HCT116 (cell line): ENCODE measurements around the gene ABR.

Experiments used
- CBX3 ChIP-seq: IDR thresholded peaks from 2 replicates; pipeline ENCODE4 v1.6.1; 2012; ENCODE audit warnings: low read depth
- CEBPB ChIP-seq: IDR thresholded peaks from 2 replicates; pipeline ENCODE4 v1.6.1; 2012; ENCODE audit warnings: low read depth
- CTCF ChIP-seq, 3 experiments: fragments of 200-600 bp in 1 of 3; sonication (generic) in 1 of 3; IDR thresholded peaks in 2 of 3; conservative IDR thresholded peaks in 1 of 3; 2 replicates each; pipeline ENCODE4 v1.5.1; 2012 to 2017; ENCODE audit warnings: low read depth in 2 of 3, low read length in 2 of 3, antibody characterized with exemption in 1 of 3, borderline replicate concordance in 1 of 3, control low read depth in 1 of 3, mild to moderate bottlenecking in 1 of 3, mixed read lengths in 1 of 3, mixed run types in 1 of 3, moderate library complexity in 1 of 3; ENCODE audit not compliant: insufficient read depth in 1 of 3
- EZH2 ChIP-seq: fragments of 200-600 bp; sonication (generic); IDR thresholded peaks from 2 replicates; pipeline ENCODE4 v1.6.1; 2017; ENCODE audit warnings: antibody characterized with exemption, mixed run types
- POLR2A ChIP-seq: IDR thresholded peaks from 2 replicates; pipeline ENCODE4 v1.7.0; 2011; ENCODE audit warnings: borderline replicate concordance; ENCODE audit not compliant: insufficient read depth, insufficient read length; ENCODE audit errors: extremely low read depth
- POLR2AphosphoS5 ChIP-seq: IDR thresholded peaks from 2 replicates; pipeline ENCODE4 v1.6.1; 2011; ENCODE audit warnings: mild to moderate bottlenecking, low read depth, low read length, moderate library complexity
- RAD21 ChIP-seq: IDR thresholded peaks from 2 replicates; pipeline ENCODE4 v1.6.1; 2012; ENCODE audit warnings: low read depth, mild to moderate bottlenecking
- SIN3A ChIP-seq: IDR thresholded peaks from 2 replicates; pipeline ENCODE4 v1.6.1; 2012; ENCODE audit warnings: low read depth
- SP1 ChIP-seq: IDR thresholded peaks from 2 replicates; pipeline ENCODE4 v1.6.1; 2012; ENCODE audit warnings: low read depth
- SRF ChIP-seq: IDR thresholded peaks from 2 replicates; pipeline ENCODE4 v1.6.1; 2012; ENCODE audit warnings: low read depth
- YY1 ChIP-seq: IDR thresholded peaks from 2 replicates; pipeline ENCODE4 v1.6.1; 2011; ENCODE audit warnings: low read length, low read depth, moderate library complexity, mild to moderate bottlenecking; ENCODE audit not compliant: insufficient replicate concordance; ENCODE audit errors: extremely low read depth
- ZBTB33 ChIP-seq: IDR thresholded peaks from 2 replicates; pipeline ENCODE4 v1.6.1; 2011; ENCODE audit warnings: mild to moderate bottlenecking, low read length, moderate library complexity; ENCODE audit not compliant: insufficient replicate concordance; ENCODE audit errors: extremely low read depth
- TF ChIP-seq, protein P1 (sequence below): IDR thresholded peaks from 2 replicates; pipeline ENCODE4 v1.6.1; 2012
- TF ChIP-seq, protein P2 (sequence below): IDR thresholded peaks from 2 replicates; pipeline ENCODE4 v1.6.1; 2012; ENCODE audit warnings: low read depth

GRCh38 chr17:1067282-1067956 is 112.4 kb downstream of the ABR start:
- TF ChIP-seq SIN3A (no peak), POLR2A (no peak), YY1 (no peak), EZH2 (no peak), CTCF (IDR thresholded peaks at IDR 0.05 in 2 of 3, conservative IDR thresholded peaks at IDR 0.05 in 1 of 3; ENCODE audit: borderline replicate concordance in 1 of 3, insufficient read depth in 1 of 3, low read depth in 2 of 3, low read length in 2 of 3) (no peak), POLR2AphosphoS5 (no peak), SRF (no peak), ZBTB33 (no peak), SP1 (no peak), CBX3 (no peak), RAD21 (no peak), CEBPB (no peak)
- TF ChIP-seq, protein P1, sequence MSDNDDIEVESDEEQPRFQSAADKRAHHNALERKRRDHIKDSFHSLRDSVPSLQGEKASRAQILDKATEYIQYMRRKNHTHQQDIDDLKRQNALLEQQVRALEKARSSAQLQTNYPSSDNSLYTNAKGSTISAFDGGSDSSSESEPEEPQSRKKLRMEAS = no peak
- TF ChIP-seq, protein P2, sequence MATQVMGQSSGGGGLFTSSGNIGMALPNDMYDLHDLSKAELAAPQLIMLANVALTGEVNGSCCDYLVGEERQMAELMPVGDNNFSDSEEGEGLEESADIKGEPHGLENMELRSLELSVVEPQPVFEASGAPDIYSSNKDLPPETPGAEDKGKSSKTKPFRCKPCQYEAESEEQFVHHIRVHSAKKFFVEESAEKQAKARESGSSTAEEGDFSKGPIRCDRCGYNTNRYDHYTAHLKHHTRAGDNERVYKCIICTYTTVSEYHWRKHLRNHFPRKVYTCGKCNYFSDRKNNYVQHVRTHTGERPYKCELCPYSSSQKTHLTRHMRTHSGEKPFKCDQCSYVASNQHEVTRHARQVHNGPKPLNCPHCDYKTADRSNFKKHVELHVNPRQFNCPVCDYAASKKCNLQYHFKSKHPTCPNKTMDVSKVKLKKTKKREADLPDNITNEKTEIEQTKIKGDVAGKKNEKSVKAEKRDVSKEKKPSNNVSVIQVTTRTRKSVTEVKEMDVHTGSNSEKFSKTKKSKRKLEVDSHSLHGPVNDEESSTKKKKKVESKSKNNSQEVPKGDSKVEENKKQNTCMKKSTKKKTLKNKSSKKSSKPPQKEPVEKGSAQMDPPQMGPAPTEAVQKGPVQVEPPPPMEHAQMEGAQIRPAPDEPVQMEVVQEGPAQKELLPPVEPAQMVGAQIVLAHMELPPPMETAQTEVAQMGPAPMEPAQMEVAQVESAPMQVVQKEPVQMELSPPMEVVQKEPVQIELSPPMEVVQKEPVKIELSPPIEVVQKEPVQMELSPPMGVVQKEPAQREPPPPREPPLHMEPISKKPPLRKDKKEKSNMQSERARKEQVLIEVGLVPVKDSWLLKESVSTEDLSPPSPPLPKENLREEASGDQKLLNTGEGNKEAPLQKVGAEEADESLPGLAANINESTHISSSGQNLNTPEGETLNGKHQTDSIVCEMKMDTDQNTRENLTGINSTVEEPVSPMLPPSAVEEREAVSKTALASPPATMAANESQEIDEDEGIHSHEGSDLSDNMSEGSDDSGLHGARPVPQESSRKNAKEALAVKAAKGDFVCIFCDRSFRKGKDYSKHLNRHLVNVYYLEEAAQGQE = no peak
